SK-N-SH (cell line): ENCODE data around the gene MRPL54.

Experiments used
- CTCF ChIP-seq: fragments of 200-600 bp; sonication (generic); IDR thresholded peaks from 2 replicates; pipeline ENCODE4 v1.6.1; 2017; ENCODE audit warnings: antibody characterized with exemption, mild to moderate bottlenecking, moderate library complexity
- EZH2phosphoT487 ChIP-seq: fragments of 200-600 bp; sonication (generic); IDR thresholded peaks from 2 replicates; pipeline ENCODE4 v1.6.1; 2017; ENCODE audit warnings: low read depth, mixed run types, mild to moderate bottlenecking, antibody characterized with exemption, moderate library complexity, borderline replicate concordance
- GABPA ChIP-seq: IDR thresholded peaks from 2 replicates; pipeline ENCODE4 v1.4.0; 2012; ENCODE audit warnings: low read depth, mild to moderate bottlenecking
- JUND ChIP-seq: IDR thresholded peaks from 2 replicates; pipeline ENCODE4 v1.4.0; 2012
- MAX ChIP-seq: IDR thresholded peaks from 2 replicates; pipeline ENCODE4 v1.4.0; 2012; ENCODE audit warnings: low read depth
- PBX3 ChIP-seq: IDR thresholded peaks from 2 replicates; pipeline ENCODE4; 2012
- RFX5 ChIP-seq: IDR thresholded peaks from 2 replicates; pipeline ENCODE4 v1.6.1; 2012; ENCODE audit warnings: mild to moderate bottlenecking, improper control_type of control experiment, low read length
- TAF1 ChIP-seq: IDR thresholded peaks from 2 replicates; pipeline ENCODE4 v1.6.1; 2012; ENCODE audit warnings: low read depth, mild to moderate bottlenecking, low read length, moderate library complexity, borderline replicate concordance
- USF1 ChIP-seq: IDR thresholded peaks from 2 replicates; pipeline ENCODE4 v1.4.0; 2012; ENCODE audit warnings: low read depth, borderline replicate concordance
- TF ChIP-seq, protein P1 (sequence below): IDR thresholded peaks from 2 replicates; pipeline ENCODE4 v1.4.0; 2012; ENCODE audit warnings: low read depth, borderline replicate concordance

GRCh38 chr19:3771906-3772455, 9.5 kb downstream of the MRPL54 start, which contains the start of gene RAX2:
- TF ChIP-seq TAF1 (no peak), USF1 (no peak), CTCF (no peak), PBX3 (no peak), JUND (no peak), GABPA (no peak), EZH2phosphoT487 (no peak), RFX5 (no peak), MAX (no peak)
- TF ChIP-seq, protein P1, sequence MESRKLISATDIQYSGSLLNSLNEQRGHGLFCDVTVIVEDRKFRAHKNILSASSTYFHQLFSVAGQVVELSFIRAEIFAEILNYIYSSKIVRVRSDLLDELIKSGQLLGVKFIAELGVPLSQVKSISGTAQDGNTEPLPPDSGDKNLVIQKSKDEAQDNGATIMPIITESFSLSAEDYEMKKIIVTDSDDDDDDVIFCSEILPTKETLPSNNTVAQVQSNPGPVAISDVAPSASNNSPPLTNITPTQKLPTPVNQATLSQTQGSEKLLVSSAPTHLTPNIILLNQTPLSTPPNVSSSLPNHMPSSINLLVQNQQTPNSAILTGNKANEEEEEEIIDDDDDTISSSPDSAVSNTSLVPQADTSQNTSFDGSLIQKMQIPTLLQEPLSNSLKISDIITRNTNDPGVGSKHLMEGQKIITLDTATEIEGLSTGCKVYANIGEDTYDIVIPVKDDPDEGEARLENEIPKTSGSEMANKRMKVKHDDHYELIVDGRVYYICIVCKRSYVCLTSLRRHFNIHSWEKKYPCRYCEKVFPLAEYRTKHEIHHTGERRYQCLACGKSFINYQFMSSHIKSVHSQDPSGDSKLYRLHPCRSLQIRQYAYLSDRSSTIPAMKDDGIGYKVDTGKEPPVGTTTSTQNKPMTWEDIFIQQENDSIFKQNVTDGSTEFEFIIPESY = no peak
